Esophagus mucosa (tissue), 1 donor: ENCODE data around the gene DYNC1H1. TPM values are rescaled to one million over a fixed set of nuclear protein-coding genes. Genes with fewer than 3 reads are reported as not detected.
A peak's percentile ranks its signal among the peaks of the same experiment; 100 is the strongest.

ENCODE experiments used
- ATAC-seq: fragments of 200-7000 bp; cut with Tn5 transposase; one replicate; pipeline ENCODE4 v1.9.1; 2020
- total RNA-seq: library from RNA; stranded (reverse); gene quantifications from one replicate; pipeline ENCODE4 v1.2.4, GENCODE V29; 2023
- donor health status: DM: yes; HTN: yes; CAD: no.

DYNC1H1 gene
- 250 TPM for total RNA-seq

DNA sequence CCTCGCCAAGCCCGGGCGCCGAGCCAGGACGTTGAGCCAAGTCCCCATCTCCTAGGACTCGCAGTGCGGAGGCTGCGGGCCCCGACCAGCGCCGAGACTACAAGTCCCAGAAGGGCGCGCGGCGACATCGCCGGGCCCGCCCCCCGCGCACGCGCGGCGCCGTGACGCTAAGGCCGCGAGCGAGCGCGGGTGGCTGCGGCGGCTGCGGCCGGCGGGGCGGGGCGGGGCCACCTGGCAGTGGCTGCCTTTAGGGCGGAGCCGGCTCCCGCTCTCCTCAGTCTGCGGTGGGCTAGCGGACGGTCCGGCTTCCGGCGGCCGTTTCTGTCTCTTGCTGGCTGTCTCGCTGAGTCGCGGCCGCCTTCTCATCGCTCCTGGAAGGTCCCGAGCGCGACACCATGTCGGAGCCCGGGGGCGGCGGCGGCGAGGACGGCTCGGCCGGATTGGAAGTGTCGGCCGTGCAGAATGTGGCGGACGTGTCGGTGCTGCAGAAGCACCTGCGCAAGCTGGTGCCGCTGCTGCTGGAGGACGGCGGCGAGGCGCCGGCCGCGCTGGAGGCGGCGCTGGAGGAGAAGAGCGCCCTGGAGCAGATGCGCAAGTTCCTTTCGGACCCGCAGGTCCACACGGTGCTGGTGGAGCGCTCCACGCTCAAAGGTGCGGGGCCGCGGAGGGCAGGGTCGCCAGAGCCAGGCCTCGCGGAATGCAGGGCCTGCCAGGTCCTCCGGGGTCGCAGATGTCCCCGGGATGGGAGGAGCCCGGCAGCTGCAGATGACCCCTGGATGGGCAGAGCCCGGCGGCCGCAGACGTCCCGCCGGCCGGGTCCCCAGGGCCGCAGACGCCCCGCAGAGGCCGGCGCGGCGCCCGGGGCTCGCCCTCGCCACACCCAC, at the start of gene DYNC1H1:
TSS of gene DYNC1H1 (plus strand) at position 277 of the 884 bp plus-strand sequence. CDS start at position 396, 119 bp downstream.
- ATAC-seq = peak; percentile 89

GRCh38 chr14:101915871-101916815, 48.2 kb upstream of the DYNC1H1 start:
- peak; percentile 28 for ATAC-seq

- peak; percentile 11 for ATAC-seq
Measured at GRCh38 chr14:101916816-101917412, 47.5 kb upstream of the DYNC1H1 start.

DNA sequence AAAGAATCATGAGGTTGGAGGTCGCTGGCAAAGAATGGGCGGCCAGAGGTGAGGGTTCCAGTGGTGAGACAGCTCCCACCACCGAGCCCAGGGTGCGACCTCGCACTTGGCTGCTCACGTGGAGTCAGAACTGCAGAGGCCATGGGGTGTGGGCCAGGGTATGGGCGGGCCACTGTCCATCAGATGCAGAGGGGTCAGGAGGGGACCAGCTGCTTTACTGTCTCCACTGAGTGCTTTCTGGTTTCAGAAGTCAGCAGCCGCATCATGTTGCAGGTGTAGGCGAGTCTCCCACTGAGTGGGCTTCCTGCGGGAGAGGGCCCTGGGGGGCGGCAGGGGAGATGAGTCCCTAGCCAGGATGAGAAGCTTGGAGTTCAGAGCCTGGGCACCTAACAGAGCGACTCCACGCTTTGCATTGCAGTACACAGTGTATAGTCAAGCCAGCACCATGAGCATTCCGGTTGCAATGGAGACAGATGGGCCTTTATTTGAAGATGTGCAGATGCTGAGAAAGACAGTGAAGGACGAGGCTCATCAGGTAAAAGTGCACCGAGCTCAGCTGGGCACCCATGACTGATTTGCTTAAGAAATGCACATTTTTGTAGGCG, 46.9 kb upstream of the DYNC1H1 start:
- ATAC-seq = peak; percentile 44

- no peak for ATAC-seq
Measured at GRCh38 chr14:101918065-101918989, 46.0 kb upstream of the DYNC1H1 start.

- no peak for ATAC-seq
Measured at GRCh38 chr14:101920271-101920670, 44.1 kb upstream of the DYNC1H1 start.

DNA sequence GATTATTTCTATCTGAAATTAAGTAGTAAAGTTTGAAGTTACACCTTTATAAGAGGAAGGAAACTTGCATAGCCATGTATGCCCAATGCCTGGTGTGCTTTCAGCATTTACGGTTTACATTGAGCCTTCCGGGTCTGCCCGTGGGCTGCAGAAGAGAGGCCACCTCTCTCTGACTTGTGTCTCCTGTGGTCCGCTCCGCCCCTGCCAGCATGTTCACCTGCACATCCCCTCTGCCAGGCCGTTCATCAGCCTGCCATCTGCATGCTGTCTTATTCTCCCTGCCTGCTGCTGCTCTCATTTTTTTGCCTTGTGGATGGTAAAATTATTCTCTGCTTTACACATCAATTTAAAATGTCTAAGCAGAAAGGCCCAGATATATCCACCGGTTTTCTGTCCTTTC, 41.5 kb upstream of the DYNC1H1 start:
- no peak for ATAC-seq

DNA sequence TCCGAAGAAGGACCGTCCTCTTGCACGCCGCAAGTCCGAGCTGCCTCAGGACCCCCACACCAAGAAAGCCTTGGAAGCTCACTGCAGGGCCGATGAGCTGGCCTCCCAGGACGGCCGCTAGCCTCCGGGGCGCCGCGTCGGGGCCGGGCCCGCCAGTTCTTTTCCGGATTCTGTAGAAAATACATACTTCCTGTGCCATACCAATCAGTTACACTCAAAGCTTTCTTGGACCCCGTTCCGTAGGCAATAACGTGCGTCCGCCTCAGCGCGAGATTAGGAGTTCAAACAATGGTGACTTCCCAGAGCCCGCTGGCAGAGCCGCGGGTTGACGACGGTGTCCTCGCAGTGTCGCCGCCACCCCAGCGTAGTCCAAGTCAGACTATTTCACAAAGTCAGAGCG, 39.2 kb upstream of the DYNC1H1 start:
- no peak for ATAC-seq

- ATAC-seq = no peak
Measured at GRCh38 chr14:101926085-101926484, 38.3 kb upstream of the DYNC1H1 start.

- no peak for ATAC-seq
Measured at GRCh38 chr14:101926620-101927019, 37.8 kb upstream of the DYNC1H1 start.

- ATAC-seq = peak; percentile 39
Measured at GRCh38 chr14:101927859-101928258, 36.5 kb upstream of the DYNC1H1 start.

DNA sequence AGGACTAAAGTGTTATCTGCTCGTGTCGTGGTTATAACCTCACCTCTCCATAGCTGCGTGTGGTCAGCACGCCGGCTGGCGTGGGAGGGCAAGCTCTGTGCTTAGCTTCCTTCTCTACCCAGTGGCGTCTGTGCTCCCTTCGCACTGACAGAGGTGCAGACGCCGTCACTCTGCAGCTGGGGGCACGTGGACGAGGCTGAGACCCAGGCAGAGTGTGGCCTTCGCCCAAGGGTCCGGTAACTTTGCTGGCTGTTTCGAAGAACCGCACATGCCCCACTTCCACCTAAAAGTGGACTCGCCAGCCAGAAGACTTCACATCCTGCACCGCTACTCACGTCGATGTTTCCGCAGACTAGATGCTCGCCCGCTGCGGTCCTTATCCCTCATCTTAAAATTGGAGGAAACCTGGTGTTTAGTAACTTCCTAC, 35.9 kb upstream of the DYNC1H1 start:
- peak; percentile 9 for ATAC-seq

DNA sequence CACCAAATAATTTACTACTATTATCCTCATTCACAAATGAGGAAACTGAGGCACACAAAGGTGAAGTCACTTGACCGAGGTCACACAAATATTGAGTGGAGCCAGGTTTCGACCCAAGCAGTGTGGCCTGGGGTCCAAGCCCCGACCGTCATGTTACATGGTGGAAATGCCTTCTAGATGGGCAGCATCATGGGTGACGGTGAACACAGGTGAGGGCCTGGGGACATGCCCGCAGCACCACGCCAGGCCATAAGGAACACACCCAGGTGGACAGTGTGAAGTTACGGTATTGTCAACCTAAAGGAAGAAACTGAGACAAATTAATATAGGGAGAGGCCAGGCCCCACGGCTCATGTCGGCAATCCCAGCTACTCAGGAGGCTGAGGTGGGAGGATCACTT, 35.3 kb upstream of the DYNC1H1 start:
- no peak for ATAC-seq

DNA sequence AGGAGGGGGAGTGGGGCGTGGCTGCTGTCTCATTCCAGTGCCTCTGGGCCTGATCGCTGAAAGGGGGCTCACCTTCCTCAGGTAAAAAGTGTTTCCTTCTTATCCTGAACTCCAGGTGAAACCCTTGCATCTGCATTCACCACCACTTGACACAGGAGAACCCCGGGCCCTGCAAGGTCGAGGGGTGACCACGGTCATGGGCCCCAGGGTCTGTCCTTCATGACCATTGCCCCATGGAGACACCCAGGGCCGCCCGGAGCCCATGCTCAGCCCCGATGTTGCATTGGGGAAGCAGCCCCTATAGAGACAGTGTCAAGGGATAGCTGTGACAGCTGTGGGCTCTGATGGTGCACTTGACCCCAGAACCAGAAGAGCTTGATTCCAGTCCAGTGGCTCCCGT, 34.4 kb upstream of the DYNC1H1 start:
- ATAC-seq = no peak

GRCh38 chr14:101932673-101933072, 31.7 kb upstream of the DYNC1H1 start:
- ATAC-seq = no peak

- no peak for ATAC-seq
Measured at GRCh38 chr14:101933209-101933608, 31.2 kb upstream of the DYNC1H1 start.

GRCh38 chr14:101934601-101935150, 29.7 kb upstream of the DYNC1H1 start:
- ATAC-seq = no peak

DNA sequence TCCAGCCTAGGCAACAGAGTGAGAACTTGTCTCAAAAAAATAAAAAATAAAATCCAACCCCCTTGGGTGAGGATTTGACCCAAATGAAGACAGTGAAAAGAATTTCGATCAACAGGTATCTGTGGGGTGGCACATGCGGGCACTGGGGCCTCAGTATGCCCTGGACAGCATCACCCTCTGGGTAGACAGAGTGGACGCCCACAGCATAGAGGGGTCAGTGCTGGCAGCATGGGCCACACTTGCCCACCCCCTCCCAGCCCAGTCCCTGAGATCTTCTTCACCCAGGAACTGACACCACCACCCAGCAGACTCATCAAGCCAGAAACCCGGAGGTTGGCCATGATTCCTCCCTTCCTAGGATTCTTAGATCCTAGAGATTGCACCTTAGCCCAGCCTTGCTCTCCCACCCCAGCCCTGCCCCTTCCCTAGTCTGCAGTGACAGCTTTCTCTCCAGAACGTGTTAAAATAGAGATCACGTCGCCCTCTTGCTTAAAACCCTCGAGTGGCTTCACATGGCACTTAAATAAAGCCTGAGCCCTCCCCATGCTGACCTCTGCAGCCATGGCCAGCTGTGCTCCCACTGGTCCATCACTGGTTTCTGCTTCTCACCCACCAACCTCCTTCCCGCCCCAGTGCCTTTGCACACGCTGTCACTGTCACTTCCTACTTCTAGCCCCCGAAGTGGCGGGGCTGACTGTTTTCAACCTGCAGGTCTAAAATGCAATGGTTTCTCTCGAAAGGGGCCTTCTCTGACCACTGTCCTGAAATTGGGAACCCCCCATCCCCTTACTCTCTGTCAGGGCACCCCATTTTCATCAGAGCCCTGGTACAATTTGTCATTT, 26.2 kb upstream of the DYNC1H1 start:
- no peak for ATAC-seq

DNA sequence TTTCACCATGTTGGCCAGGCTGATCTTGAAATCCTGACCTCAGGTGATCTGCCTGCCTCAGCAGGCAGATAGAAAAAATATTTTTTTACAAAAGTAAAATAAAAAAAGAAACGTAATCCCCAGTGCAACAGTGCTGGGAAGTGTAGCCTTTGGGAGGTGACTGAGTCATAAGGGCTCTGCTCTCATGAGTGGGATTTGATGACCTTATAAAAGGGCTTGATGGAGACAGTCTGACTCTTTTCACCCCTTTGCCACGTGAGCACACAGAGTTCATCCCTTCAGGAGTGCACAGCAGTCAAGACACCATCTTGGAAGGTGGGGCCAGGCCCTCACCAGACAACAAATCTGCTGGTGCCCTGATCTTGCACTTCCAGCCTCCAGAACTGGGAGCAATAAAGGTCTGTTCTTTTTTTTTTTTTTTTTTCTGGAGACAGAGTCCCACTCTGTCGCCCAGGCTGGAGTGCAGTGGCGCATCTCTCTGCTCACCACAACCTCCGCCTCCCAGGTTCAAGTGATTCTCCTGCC, 24.7 kb upstream of the DYNC1H1 start:
- peak; percentile 45 for ATAC-seq

DNA sequence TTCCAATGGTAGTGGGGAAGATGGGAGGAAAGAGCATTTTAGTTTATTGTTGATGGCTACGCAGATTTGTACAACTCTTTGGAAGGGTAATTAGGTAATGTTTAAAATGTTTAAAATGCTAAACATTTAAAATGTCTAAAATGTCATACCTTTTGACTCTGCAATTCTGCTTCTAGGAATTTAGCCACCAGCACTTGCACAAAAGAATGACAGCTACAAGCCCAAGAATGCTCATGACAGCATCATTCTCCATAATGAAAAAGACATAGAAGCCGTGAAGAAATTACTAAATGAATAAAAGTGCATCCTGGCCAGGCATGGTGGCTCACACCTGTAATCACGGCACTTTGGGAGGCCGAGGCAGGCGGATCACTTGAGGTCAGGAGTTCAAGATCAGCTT, 19.9 kb upstream of the DYNC1H1 start:
- ATAC-seq = no peak
